Hematopoietic multipotent progenitor cell treated with erythropoietin and hydrocortisone succinate and interleukin-3 and kit ligand, for 6 days (in vitro differentiated cells): ENCODE results near the gene PALLD.
A peak's percentile ranks its signal among the peaks of the same experiment; 100 is the strongest.

Source experiments
- DNase-seq: peaks from one replicate; pipeline ENCODE4 v3.0.0-alpha.2; 2015

PALLD gene

GRCh38 chr4:168741281-168742173 lies 244.7 kb downstream of the PALLD start:
- DNase-seq: peak; percentile 49

- no peak for DNase-seq
Measured at GRCh38 chr4:168743131-168743530, 246.3 kb downstream of the PALLD start.

GRCh38 chr4:168743601-168744000 lies 246.7 kb downstream of the PALLD start:
- no peak for DNase-seq

- no peak for DNase-seq
Measured at GRCh38 chr4:168744021-168744420, 247.2 kb downstream of the PALLD start.

- no peak for DNase-seq
Measured at GRCh38 chr4:168748807-168749206, 252.0 kb downstream of the PALLD start.

- no peak for DNase-seq
Measured at GRCh38 chr4:168751263-168752225, 254.7 kb downstream of the PALLD start.

GRCh38 chr4:168755598-168756477 lies 259.0 kb downstream of the PALLD start:
- DNase-seq: no peak

- no peak for DNase-seq
Measured at GRCh38 chr4:168757500-168757899, 260.6 kb downstream of the PALLD start.

- DNase-seq: no peak
Measured at GRCh38 chr4:168758351-168758876, 261.6 kb downstream of the PALLD start.

GRCh38 chr4:168759321-168759720 lies 262.5 kb downstream of the PALLD start:
- DNase-seq: no peak

GRCh38 chr4:168759959-168760527 lies 263.2 kb downstream of the PALLD start:
- peak; percentile 15 for DNase-seq

GRCh38 chr4:168761066-168761465 lies 264.2 kb downstream of the PALLD start:
- DNase-seq: no peak

GRCh38 chr4:168765322-168765721 lies 268.5 kb downstream of the PALLD start:
- no peak for DNase-seq

GRCh38 chr4:168765726-168766125 lies 268.9 kb downstream of the PALLD start:
- DNase-seq: no peak

- no peak for DNase-seq
Measured at GRCh38 chr4:168766604-168767316, 269.9 kb downstream of the PALLD start.

- DNase-seq: no peak
Measured at GRCh38 chr4:168769416-168769815, 272.6 kb downstream of the PALLD start.

GRCh38 chr4:168769837-168770236 lies 273.0 kb downstream of the PALLD start:
- DNase-seq: no peak

- no peak for DNase-seq
Measured at GRCh38 chr4:168771251-168771650, 274.4 kb downstream of the PALLD start.

- DNase-seq: no peak
Measured at GRCh38 chr4:168773388-168774195, 276.7 kb downstream of the PALLD start.

- DNase-seq: no peak
Measured at GRCh38 chr4:168776382-168776781, 279.5 kb downstream of the PALLD start.
